22Rv1 (cell line): Measurements from ENCODE around the gene BEST1.

Source experiments
- ZFX ChIP-seq: fragments of 450-650 bp; IDR thresholded peaks from 2 replicates; pipeline ENCODE4 v1.6.1; 2017; ENCODE audit warnings: antibody characterized with exemption, borderline replicate concordance
- TF ChIP-seq, protein P1 (sequence below): fragments of 450-650 bp; IDR thresholded peaks from 2 replicates; pipeline ENCODE4 v1.5.1; 2017; ENCODE audit warnings: mild to moderate bottlenecking

GRCh38 chr11:61911128-61911700, 38.9 kb upstream of the BEST1 start:
- TF ChIP-seq, protein P1, sequence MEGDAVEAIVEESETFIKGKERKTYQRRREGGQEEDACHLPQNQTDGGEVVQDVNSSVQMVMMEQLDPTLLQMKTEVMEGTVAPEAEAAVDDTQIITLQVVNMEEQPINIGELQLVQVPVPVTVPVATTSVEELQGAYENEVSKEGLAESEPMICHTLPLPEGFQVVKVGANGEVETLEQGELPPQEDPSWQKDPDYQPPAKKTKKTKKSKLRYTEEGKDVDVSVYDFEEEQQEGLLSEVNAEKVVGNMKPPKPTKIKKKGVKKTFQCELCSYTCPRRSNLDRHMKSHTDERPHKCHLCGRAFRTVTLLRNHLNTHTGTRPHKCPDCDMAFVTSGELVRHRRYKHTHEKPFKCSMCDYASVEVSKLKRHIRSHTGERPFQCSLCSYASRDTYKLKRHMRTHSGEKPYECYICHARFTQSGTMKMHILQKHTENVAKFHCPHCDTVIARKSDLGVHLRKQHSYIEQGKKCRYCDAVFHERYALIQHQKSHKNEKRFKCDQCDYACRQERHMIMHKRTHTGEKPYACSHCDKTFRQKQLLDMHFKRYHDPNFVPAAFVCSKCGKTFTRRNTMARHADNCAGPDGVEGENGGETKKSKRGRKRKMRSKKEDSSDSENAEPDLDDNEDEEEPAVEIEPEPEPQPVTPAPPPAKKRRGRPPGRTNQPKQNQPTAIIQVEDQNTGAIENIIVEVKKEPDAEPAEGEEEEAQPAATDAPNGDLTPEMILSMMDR = no peak
- no peak for TF ChIP-seq ZFX
